Naive thymus-derived CD8-positive, alpha-beta T cell (primary cell): ENCODE data around the gene TAL1. TPM values are rescaled to one million over a fixed set of nuclear protein-coding genes. Genes with fewer than 3 reads are reported as not detected.

Experiments used
- ATAC-seq, 2 donors: fragments of 150-1000 bp; cut with Tn5 transposase in 1 of 2; sonication (Bioruptor Pico), chemical (Tn5 transposase) in 1 of 2; 1 replicate in 1 of 2; 2 replicates in 1 of 2; pipeline ENCODE4 v1.10.0; 2021; ENCODE audit warnings: mild to moderate bottlenecking in 2 of 2, moderate library complexity in 2 of 2
- POLR2A ChIA-PET: fragments of 350-600 bp; sonication (Branson Sonifier 250); formaldehyde crosslinking; loops from one replicate; lab custom pipeline; 2021; ENCODE audit warnings: antibody characterized with exemption; lab: Charles Lee
- DNase-seq, 10 donors: peaks; one replicate each; pipeline versions ENCODE4 v3.0.0 to v3.0.0-alpha.2; 2020 to 2022
- H3K27ac Mint-ChIP-seq, 10 donors: one replicate each; pipeline ENCODE4 v1.8.0; 2020 to 2022; ENCODE audit warnings: mild to moderate bottlenecking in 10 of 10, mixed read lengths in 10 of 10, moderate library complexity in 4 of 10, inconsistent platforms in 1 of 10
- H3K27me3 Mint-ChIP-seq, 5 donors: one replicate each; pipeline ENCODE4 v1.8.0; 2021 to 2022; ENCODE audit warnings: mixed read lengths in 5 of 5
- H3K36me3 Mint-ChIP-seq, 3 donors: one replicate each; pipeline ENCODE4 v1.8.0; 2020 to 2022; ENCODE audit warnings: mixed read lengths in 3 of 3, mild to moderate bottlenecking in 2 of 3, inconsistent platforms in 1 of 3
- H3K4me1 Mint-ChIP-seq, 4 donors: one replicate each; pipeline ENCODE4 v1.8.0; 2021 to 2022; ENCODE audit warnings: mixed read lengths in 4 of 4
- H3K4me3 Mint-ChIP-seq, 10 donors: one replicate each; pipeline ENCODE4 v1.8.0; 2020 to 2022; ENCODE audit warnings: mild to moderate bottlenecking in 10 of 10, mixed read lengths in 10 of 10, moderate library complexity in 6 of 10, inconsistent platforms in 1 of 10
- H3K9me3 Mint-ChIP-seq, 9 donors: one replicate each; pipeline ENCODE4 v1.8.0; 2020 to 2022; ENCODE audit warnings: mixed read lengths in 9 of 9, mild to moderate bottlenecking in 3 of 9, inconsistent platforms in 1 of 9, moderate library complexity in 1 of 9
- polyA plus RNA-seq, 3 donors: library from polyadenylated mRNA; unstranded; fragments of 300-500 nt; fragmentation: Illumina TruSeq; gene quantifications; one replicate each; pipeline ENCODE4 v1.2.3, GENCODE V29; 2021
- total RNA-seq, 8 experiments: library from RNA in 2 of 8; stranded (reverse) in 2 of 8; gene quantifications; one replicate each; pipeline ENCODE4 v1.2.3 and lab custom pipeline; 2021 to 2026

Gene TAL1
- total and polyA plus RNA-seq, 5 experiments from 2014 or later = not detected

- POLR2A ChIA-PET = no interaction called here
- H3K27ac Mint-ChIP-seq = no peak overlapping the region
- no peaks in the 10 kb centered on the region for H3K4me1 Mint-ChIP-seq
- no peak for DNase-seq
- H3K27me3 Mint-ChIP-seq = peaks cover 3 to 15% (median 11%) of the 10 kb centered on the region in 5 donors
- H3K9me3 Mint-ChIP-seq = peaks cover 0 to 2% (median 0%) of the 10 kb centered on the region in 9 donors
- H3K4me3 Mint-ChIP-seq = no peak overlapping the region
- ATAC-seq = no peak
- no peaks in the 10 kb centered on the region for H3K36me3 Mint-ChIP-seq
Observed at GRCh38 chr1:47216278-47217059, 15.6 kb downstream of the TAL1 start.

DNA sequence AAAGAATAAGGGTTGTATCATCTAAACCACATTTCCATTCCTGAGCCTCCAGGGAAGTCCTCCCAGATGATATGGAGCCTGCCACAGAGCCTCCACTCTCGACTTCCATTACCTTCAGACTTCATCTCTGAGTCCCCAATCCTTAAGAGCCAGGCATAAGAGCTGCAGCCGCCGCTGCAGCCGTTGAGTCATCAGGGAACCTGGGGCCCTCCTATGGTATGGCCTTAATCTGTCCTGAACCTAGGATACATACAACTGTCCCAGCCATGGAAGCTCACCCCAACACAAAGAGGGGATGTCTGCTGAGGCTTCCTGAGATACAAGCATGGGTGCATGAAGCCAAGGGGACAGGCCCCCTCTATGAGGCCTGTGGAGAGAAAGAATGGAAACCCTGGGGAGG is 16.3 kb downstream of the TAL1 start:
- Mint-ChIP-seq H3K4me1 (no peaks in the 10 kb centered on the region), H3K27ac (no peak overlapping the region), H3K9me3 (no peaks in the 10 kb centered on the region), H3K4me3 (no peak overlapping the region), H3K27me3 (peaks cover 3 to 11% (median 7%) of the 10 kb centered on the region in 5 donors), H3K36me3 (no peaks in the 10 kb centered on the region)
- POLR2A ChIA-PET = no interaction called here
- no peak for DNase-seq
- ATAC-seq = no peak

- DNase-seq = no peak
- Mint-ChIP-seq H3K36me3 (no peaks in the 10 kb centered on the region), H3K4me1 (no peaks in the 10 kb centered on the region), H3K9me3 (no peaks in the 10 kb centered on the region), H3K27ac (no peak overlapping the region), H3K4me3 (no peak overlapping the region), H3K27me3 (peaks cover 4 to 9% (median 8%) of the 10 kb centered on the region in 5 donors)
- ATAC-seq = no peak
- POLR2A ChIA-PET = interaction anchor here (0.8 kb wide), 1 partner anchor 10 kb away, joined by 3 read pairs; no protein-coding TSS in a partner anchor
Observed at GRCh38 chr1:47214549-47214948, 17.5 kb downstream of the TAL1 start.

DNA sequence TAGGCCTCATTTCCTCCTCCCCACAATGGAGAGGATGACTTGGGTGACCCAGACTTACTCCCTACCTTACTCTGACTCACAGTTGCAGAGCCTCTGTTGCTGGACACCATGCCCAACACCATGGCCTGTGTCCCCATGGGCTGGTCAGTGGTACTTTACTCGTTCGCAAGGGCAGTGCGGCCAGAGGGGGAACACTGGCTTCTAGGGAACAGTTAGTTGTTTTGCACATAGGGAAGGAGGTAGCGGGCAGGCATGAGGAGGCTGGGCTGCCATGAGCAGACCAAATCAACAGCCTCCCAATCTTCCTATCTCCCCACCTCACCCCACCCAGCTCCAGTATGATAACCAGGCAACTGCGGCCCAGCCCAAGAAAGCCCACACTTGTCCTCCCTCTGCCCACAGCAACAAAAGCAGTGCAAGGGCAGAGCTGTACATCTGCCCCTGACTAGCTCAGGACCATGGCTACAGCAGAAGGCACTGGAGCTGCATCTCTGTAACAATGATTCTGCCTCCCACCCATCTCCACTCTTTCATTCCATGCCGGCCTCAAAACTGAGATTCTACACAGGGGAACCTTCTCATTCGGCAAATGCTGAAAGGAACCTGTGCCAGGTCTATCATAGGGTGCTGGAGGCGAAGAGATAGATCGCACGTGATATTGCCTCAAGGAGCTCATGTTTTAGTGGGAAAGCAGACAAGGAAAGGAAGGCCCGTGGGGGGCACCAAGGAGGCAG is 18.6 kb downstream of the TAL1 start:
- Mint-ChIP-seq H3K27ac (no peak overlapping the region), H3K27me3 (peaks cover 4 to 17% (median 14%) of the 10 kb centered on the region in 5 donors), H3K4me3 (no peak overlapping the region), H3K4me1 (no peaks in the 10 kb centered on the region), H3K9me3 (no peaks in the 10 kb centered on the region), H3K36me3 (no peaks in the 10 kb centered on the region)
- POLR2A ChIA-PET = no interaction called here
- DNase-seq (no peak), ATAC-seq (no peak)

- H3K9me3 Mint-ChIP-seq = no peaks in the 10 kb centered on the region
- ATAC-seq (no peak), DNase-seq (no peak)
- H3K27me3 Mint-ChIP-seq = peaks cover 4 to 18% (median 17%) of the 10 kb centered on the region in 5 donors
- no peaks in the 10 kb centered on the region for H3K36me3 Mint-ChIP-seq
- H3K4me1 Mint-ChIP-seq = no peaks in the 10 kb centered on the region
- POLR2A ChIA-PET = no interaction called here
- no peak overlapping the region for H3K27ac Mint-ChIP-seq
- no peak overlapping the region for H3K4me3 Mint-ChIP-seq
Observed at GRCh38 chr1:47212636-47213229, 19.3 kb downstream of the TAL1 start.

- Mint-ChIP-seq H3K4me1 (no peaks in the 10 kb centered on the region), H3K27me3 (peaks cover 4 to 18% (median 17%) of the 10 kb centered on the region in 5 donors), H3K36me3 (no peaks in the 10 kb centered on the region), H3K9me3 (no peaks in the 10 kb centered on the region), H3K4me3 (no peak overlapping the region), H3K27ac (no peak overlapping the region)
- POLR2A ChIA-PET = no interaction called here
- no peak for DNase-seq
- no peak for ATAC-seq
Observed at GRCh38 chr1:47211796-47212269, 20.2 kb downstream of the TAL1 start.

- Mint-ChIP-seq H3K27me3 (peaks cover 5 to 29% (median 22%) of the 10 kb centered on the region in 5 donors), H3K9me3 (no peaks in the 10 kb centered on the region), H3K36me3 (no peaks in the 10 kb centered on the region), H3K4me1 (no peaks in the 10 kb centered on the region), H3K4me3 (no peak overlapping the region), H3K27ac (no peak overlapping the region)
- ATAC-seq (no peak), DNase-seq (no peak)
- POLR2A ChIA-PET = no interaction called here
Observed at GRCh38 chr1:47210666-47211065, 21.4 kb downstream of the TAL1 start.

- H3K4me3 Mint-ChIP-seq = no peak overlapping the region
- H3K27ac Mint-ChIP-seq = no peak overlapping the region
- ATAC-seq = no peak
- H3K9me3 Mint-ChIP-seq = no peaks in the 10 kb centered on the region
- H3K27me3 Mint-ChIP-seq = peaks cover 5 to 36% (median 22%) of the 10 kb centered on the region in 5 donors
- no peak for DNase-seq
- no peaks in the 10 kb centered on the region for H3K36me3 Mint-ChIP-seq
- POLR2A ChIA-PET = no interaction called here
- H3K4me1 Mint-ChIP-seq = no peaks in the 10 kb centered on the region
Observed at GRCh38 chr1:47209725-47210325, 22.2 kb downstream of the TAL1 start.

- ATAC-seq (no peak), DNase-seq (no peak)
- H3K9me3 Mint-ChIP-seq = no peaks in the 10 kb centered on the region
- no peak overlapping the region for H3K4me3 Mint-ChIP-seq
- no peaks in the 10 kb centered on the region for H3K36me3 Mint-ChIP-seq
- POLR2A ChIA-PET = no interaction called here
- H3K27me3 Mint-ChIP-seq = peaks cover 9 to 43% (median 22%) of the 10 kb centered on the region in 5 donors
- no peaks in the 10 kb centered on the region for H3K4me1 Mint-ChIP-seq
- peak overlapping the region in 1 of 10 donors; percentile 20 for H3K27ac Mint-ChIP-seq
Observed at GRCh38 chr1:47209091-47209490, 22.9 kb downstream of the TAL1 start.

- H3K4me3 Mint-ChIP-seq = no peak overlapping the region
- H3K27ac Mint-ChIP-seq = peak overlapping the region in 1 of 10 donors; percentile 21
- ATAC-seq (no peak), DNase-seq (no peak)
- H3K4me1 Mint-ChIP-seq = no peaks in the 10 kb centered on the region
- POLR2A ChIA-PET = no interaction called here
- no peaks in the 10 kb centered on the region for H3K36me3 Mint-ChIP-seq
- peaks cover 12 to 50% (median 22%) of the 10 kb centered on the region in 5 donors for H3K27me3 Mint-ChIP-seq
- H3K9me3 Mint-ChIP-seq = no peaks in the 10 kb centered on the region
Observed at GRCh38 chr1:47208374-47208850, 23.6 kb downstream of the TAL1 start.

DNA sequence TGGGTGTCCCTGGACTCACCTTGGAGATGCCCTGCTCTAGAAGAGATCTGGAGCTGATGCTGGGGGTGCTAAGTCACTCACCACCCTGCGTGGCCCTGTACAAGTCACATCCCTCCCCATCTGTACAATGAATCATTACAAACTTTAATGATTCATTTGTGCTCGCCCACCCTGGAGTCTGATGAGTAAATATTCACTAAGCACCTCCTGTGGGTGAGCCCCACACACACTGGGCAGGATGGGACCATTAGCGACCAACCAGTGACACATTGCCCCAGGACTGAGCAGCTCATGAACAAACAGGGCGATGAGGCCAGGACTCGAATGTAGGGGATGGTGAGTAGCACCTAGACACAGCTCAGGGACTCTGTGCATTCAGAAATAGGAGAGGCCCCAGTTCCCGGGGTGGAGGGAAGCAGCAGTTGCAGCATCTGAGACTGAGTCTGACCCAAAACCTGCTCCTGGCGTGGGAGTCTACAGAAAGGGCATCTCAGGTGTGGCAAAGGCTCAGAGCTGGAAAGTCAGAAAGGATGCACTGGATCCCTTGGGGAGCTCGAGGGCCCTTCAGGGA is 24.1 kb downstream of the TAL1 start:
- POLR2A ChIA-PET = no interaction called here
- Mint-ChIP-seq H3K36me3 (no peaks in the 10 kb centered on the region), H3K27ac (no peak overlapping the region), H3K27me3 (peaks cover 15 to 55% (median 25%) of the 10 kb centered on the region in 5 donors), H3K4me3 (no peak overlapping the region), H3K9me3 (peaks cover 0 to 4% (median 0%) of the 10 kb centered on the region in 9 donors), H3K4me1 (no peaks in the 10 kb centered on the region)
- ATAC-seq = no peak
- DNase-seq = peak in 1 of 10 donors; percentile 46

GRCh38 chr1:47205918-47206317 is 26.1 kb downstream of the TAL1 start:
- Mint-ChIP-seq H3K4me1 (no peaks in the 10 kb centered on the region), H3K9me3 (peaks cover 0 to 7% (median 0%) of the 10 kb centered on the region in 9 donors), H3K27me3 (peaks cover 15 to 54% (median 25%) of the 10 kb centered on the region in 5 donors), H3K36me3 (no peaks in the 10 kb centered on the region), H3K27ac (no peak overlapping the region), H3K4me3 (no peak overlapping the region)
- POLR2A ChIA-PET = no interaction called here
- ATAC-seq = no peak
- peak in 1 of 10 donors; percentile 9 for DNase-seq
